MG63 (cell line): Measurements from ENCODE around the gene MIB2. TPM values are rescaled to one million over a fixed set of nuclear protein-coding genes. Genes with fewer than 3 reads are reported as not detected.
"Not testable (repeated sequence)": the region's sequence is repeated elsewhere in the genome, so short reads cannot be mapped to it uniquely, and the experiment has no call there.

Experiments used
- DNase-seq: peaks from one replicate; pipeline ENCODE4 v3.0.0-alpha.2; 2020
- H3K27me3 ChIP-seq: fragments of 250-450 bp; sonication (Bioruptor Pico); 2 replicates; pipeline ENCODE4 v1.5.1; 2020; ENCODE audit warnings: mild to moderate bottlenecking, moderate library complexity
- H3K36me3 ChIP-seq: fragments of 250-450 bp; sonication (Bioruptor Pico); 2 replicates; pipeline ENCODE4 v1.5.1; 2020; ENCODE audit warnings: mild to moderate bottlenecking, moderate library complexity
- H3K4me3 ChIP-seq: fragments of 250-450 bp; sonication (Bioruptor Pico); 2 replicates; pipeline ENCODE4 v1.5.1; 2020; ENCODE audit warnings: mild to moderate bottlenecking, moderate library complexity
- H3K9me3 ChIP-seq: fragments of 250-450 bp; sonication (Bioruptor Pico); 2 replicates; pipeline ENCODE4 v1.5.1; 2020; ENCODE audit warnings: mild to moderate bottlenecking, moderate library complexity
- total RNA-seq: library from RNA; depleted of rRNA; stranded (reverse); fragments of >200 nt; shearing (Covaris generic); gene quantifications from 2 replicates; pipeline ENCODE4 v1.2.3, GENCODE V29; 2014; ENCODE audit warnings: low replicate concordance

The MIB2 gene
- total RNA-seq, 1 experiment from 2014 or later, result 66.8 TPM

- H3K9me3 ChIP-seq, H3K27me3 ChIP-seq: not testable (repeated sequence)
- H3K4me3 ChIP-seq, result peak within 1 kb of the TSS; percentile 87
- peaks cover 27% of the 10 kb centered on the region for H3K36me3 ChIP-seq
- DNase-seq, result peak; percentile 96
Observed at GRCh38 chr1:1658583-1659549, 43.6 kb downstream of the MIB2 start, which contains the start of gene CDK11B. CDK11B (minus strand) TSS chr1:1659004; CDS start chr1:1657485, 1,519 bp downstream.

- peaks cover 15% of the 10 kb centered on the region for H3K36me3 ChIP-seq
- not testable (repeated sequence) for H3K27me3 ChIP-seq, H3K4me3 ChIP-seq, H3K9me3 ChIP-seq, DNase-seq
Observed at GRCh38 chr1:1662392-1662791, 47.1 kb downstream of the MIB2 start.

- not testable (repeated sequence) for DNase-seq, H3K4me3 ChIP-seq, H3K9me3 ChIP-seq, H3K27me3 ChIP-seq
- H3K36me3 ChIP-seq, result peaks cover 15% of the 10 kb centered on the region
Observed at GRCh38 chr1:1662830-1663560, 47.7 kb downstream of the MIB2 start.

GRCh38 chr1:1664318-1664717 is 49.0 kb downstream of the MIB2 start:
- not testable (repeated sequence) for H3K4me3 ChIP-seq, DNase-seq, H3K27me3 ChIP-seq, H3K9me3 ChIP-seq
- H3K36me3 ChIP-seq, result peaks cover 15% of the 10 kb centered on the region

GRCh38 chr1:1664941-1665814 is 49.9 kb downstream of the MIB2 start:
- H3K27me3 ChIP-seq, result no peaks in the 10 kb centered on the region
- no peak overlapping the region for H3K4me3 ChIP-seq
- no peaks in the 10 kb centered on the region for H3K9me3 ChIP-seq
- no peak for DNase-seq
- H3K36me3 ChIP-seq, result peaks cover 15% of the 10 kb centered on the region

- no peaks in the 10 kb centered on the region for H3K27me3 ChIP-seq
- no peak overlapping the region for H3K4me3 ChIP-seq
- H3K9me3 ChIP-seq, result no peaks in the 10 kb centered on the region
- peaks cover 20% of the 10 kb centered on the region for H3K36me3 ChIP-seq
- DNase-seq, result no peak
Observed at GRCh38 chr1:1665815-1666251, 50.5 kb downstream of the MIB2 start.

GRCh38 chr1:1666526-1666925 is 51.2 kb downstream of the MIB2 start:
- Histone ChIP-seq H3K27me3 (no peaks in the 10 kb centered on the region), H3K9me3 (no peaks in the 10 kb centered on the region), H3K36me3 (peaks cover 25% of the 10 kb centered on the region), H3K4me3 (no peak overlapping the region)
- DNase-seq, result no peak

GRCh38 chr1:1669468-1670440 is 54.5 kb downstream of the MIB2 start:
- Histone ChIP-seq H3K9me3 (no peaks in the 10 kb centered on the region), H3K27me3 (no peaks in the 10 kb centered on the region), H3K4me3 (no peak overlapping the region), H3K36me3 (peaks cover 30% of the 10 kb centered on the region)
- DNase-seq, result no peak

- peaks cover 21% of the 10 kb centered on the region for H3K36me3 ChIP-seq
- no peaks in the 10 kb centered on the region for H3K27me3 ChIP-seq
- H3K4me3 ChIP-seq, result no peak overlapping the region
- H3K9me3 ChIP-seq, result no peaks in the 10 kb centered on the region
- no peak for DNase-seq
Observed at GRCh38 chr1:1670866-1671265, 55.6 kb downstream of the MIB2 start.

GRCh38 chr1:1671365-1672119 is 56.2 kb downstream of the MIB2 start:
- H3K27me3 ChIP-seq, result no peaks in the 10 kb centered on the region
- H3K4me3 ChIP-seq, result no peak overlapping the region
- H3K9me3 ChIP-seq, result no peaks in the 10 kb centered on the region
- no peak for DNase-seq
- H3K36me3 ChIP-seq, result peaks cover 14% of the 10 kb centered on the region

GRCh38 chr1:1672181-1672965 is 57.1 kb downstream of the MIB2 start:
- Histone ChIP-seq H3K9me3 (no peaks in the 10 kb centered on the region), H3K27me3 (no peaks in the 10 kb centered on the region), H3K36me3 (peaks cover 14% of the 10 kb centered on the region), H3K4me3 (no peak overlapping the region)
- no peak for DNase-seq

- H3K9me3 ChIP-seq, H3K27me3 ChIP-seq, H3K4me3 ChIP-seq, DNase-seq: not testable (repeated sequence)
- peaks cover 20% of the 10 kb centered on the region for H3K36me3 ChIP-seq
Observed at GRCh38 chr1:1674806-1675205, 59.5 kb downstream of the MIB2 start.

- DNase-seq, H3K9me3 ChIP-seq, H3K4me3 ChIP-seq, H3K27me3 ChIP-seq: not testable (repeated sequence)
- H3K36me3 ChIP-seq, result peaks cover 20% of the 10 kb centered on the region
Observed at GRCh38 chr1:1675218-1675617, 59.9 kb downstream of the MIB2 start.

- not testable (repeated sequence) for H3K27me3 ChIP-seq, H3K4me3 ChIP-seq, DNase-seq, H3K9me3 ChIP-seq
- H3K36me3 ChIP-seq, result peaks cover 13% of the 10 kb centered on the region
Observed at GRCh38 chr1:1676087-1676486, 60.8 kb downstream of the MIB2 start.
